GM23248 (cell line): ENCODE data around the gene NFIX.

Experiments
- EZH2 ChIP-seq: fragments of 200-600 bp; sonication (generic); IDR thresholded peaks from 2 replicates; pipeline ENCODE4 v1.6.1; 2018; ENCODE audit warnings: antibody characterized with exemption, mild to moderate bottlenecking; ENCODE audit not compliant: insufficient read depth, poor library complexity, severe bottlenecking
- EZH2phosphoT487 ChIP-seq: fragments of 200-600 bp; sonication (generic); IDR thresholded peaks from 2 replicates; pipeline ENCODE4 v1.6.1; 2018; ENCODE audit warnings: antibody characterized with exemption, moderate library complexity, mild to moderate bottlenecking, low read depth; ENCODE audit not compliant: insufficient read depth

GRCh38 chr19:13017306-13018034 is 22.2 kb downstream of the NFIX start:
- TF ChIP-seq EZH2phosphoT487 (no peak), EZH2 (no peak)
